ENCODE results near the gene TANK.

Gene TANK

DNA sequence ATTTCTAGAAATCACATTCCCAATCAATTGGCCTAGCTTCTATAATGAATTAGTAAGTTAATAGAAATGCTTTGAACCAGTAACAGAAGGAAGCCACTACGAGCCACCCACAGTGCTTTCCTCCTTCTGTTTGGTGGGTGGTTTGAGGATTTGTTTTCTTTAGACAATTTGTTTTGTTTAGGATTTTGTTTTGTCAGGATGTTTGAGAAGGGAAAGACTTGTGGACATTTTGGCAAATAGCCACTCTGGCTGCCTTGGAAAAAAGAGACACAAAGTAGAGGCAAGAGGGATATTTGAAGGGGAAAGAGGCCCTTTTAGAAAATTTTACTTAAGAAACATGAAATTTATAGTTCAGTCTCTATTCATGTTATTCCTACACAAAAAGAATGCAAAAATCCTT, 47.7 kb downstream of the TANK start:
- Histone ChIP-seq H3K79me2 (ENCODE audit: insufficient read depth, low read length) (no peaks in the 10 kb centered on the region), H2AFZ (ENCODE audit: low read depth, low read length) (no peak overlapping the region), H3K4me1 (ENCODE audit: insufficient read depth, low read length) (no peaks in the 10 kb centered on the region), H4K20me1 (ENCODE audit: insufficient read depth, low read length) (no peaks in the 10 kb centered on the region), H3K27ac (ENCODE audit: low read length) (no peak overlapping the region), H3K4me3 (ENCODE audit: low read depth in 1 of 2, low read length in 2 of 2) (no peak overlapping the region), H3K4me2 (ENCODE audit: insufficient read depth, low read length) (no peak overlapping the region), H3K27me3 (ENCODE audit: insufficient read depth, low read length, poor library complexity) (no peaks in the 10 kb centered on the region), H3K9ac (ENCODE audit: low read depth, low read length) (no peak overlapping the region), H3K9me3 (ENCODE audit: insufficient read depth, low read length, severe bottlenecking) (no peaks in the 10 kb centered on the region), H3K36me3 (ENCODE audit: insufficient read depth, low read length) (peaks cover 55% of the 10 kb centered on the region)
- TF ChIP-seq, protein P1, sequence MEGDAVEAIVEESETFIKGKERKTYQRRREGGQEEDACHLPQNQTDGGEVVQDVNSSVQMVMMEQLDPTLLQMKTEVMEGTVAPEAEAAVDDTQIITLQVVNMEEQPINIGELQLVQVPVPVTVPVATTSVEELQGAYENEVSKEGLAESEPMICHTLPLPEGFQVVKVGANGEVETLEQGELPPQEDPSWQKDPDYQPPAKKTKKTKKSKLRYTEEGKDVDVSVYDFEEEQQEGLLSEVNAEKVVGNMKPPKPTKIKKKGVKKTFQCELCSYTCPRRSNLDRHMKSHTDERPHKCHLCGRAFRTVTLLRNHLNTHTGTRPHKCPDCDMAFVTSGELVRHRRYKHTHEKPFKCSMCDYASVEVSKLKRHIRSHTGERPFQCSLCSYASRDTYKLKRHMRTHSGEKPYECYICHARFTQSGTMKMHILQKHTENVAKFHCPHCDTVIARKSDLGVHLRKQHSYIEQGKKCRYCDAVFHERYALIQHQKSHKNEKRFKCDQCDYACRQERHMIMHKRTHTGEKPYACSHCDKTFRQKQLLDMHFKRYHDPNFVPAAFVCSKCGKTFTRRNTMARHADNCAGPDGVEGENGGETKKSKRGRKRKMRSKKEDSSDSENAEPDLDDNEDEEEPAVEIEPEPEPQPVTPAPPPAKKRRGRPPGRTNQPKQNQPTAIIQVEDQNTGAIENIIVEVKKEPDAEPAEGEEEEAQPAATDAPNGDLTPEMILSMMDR (IDR thresholded peaks at IDR 0.05; ENCODE audit: borderline replicate concordance, extremely low read depth, low read length, poor library complexity, severe bottlenecking), result no peak
- no peak for TF ChIP-seq EZH2 (IDR thresholded peaks at IDR 0.05; ENCODE audit: borderline replicate concordance, low read depth, low read length, severe bottlenecking)
- no peak for DNase-seq
- no peak for ATAC-seq (ENCODE audit: insufficient read depth, low read depth)

DNA sequence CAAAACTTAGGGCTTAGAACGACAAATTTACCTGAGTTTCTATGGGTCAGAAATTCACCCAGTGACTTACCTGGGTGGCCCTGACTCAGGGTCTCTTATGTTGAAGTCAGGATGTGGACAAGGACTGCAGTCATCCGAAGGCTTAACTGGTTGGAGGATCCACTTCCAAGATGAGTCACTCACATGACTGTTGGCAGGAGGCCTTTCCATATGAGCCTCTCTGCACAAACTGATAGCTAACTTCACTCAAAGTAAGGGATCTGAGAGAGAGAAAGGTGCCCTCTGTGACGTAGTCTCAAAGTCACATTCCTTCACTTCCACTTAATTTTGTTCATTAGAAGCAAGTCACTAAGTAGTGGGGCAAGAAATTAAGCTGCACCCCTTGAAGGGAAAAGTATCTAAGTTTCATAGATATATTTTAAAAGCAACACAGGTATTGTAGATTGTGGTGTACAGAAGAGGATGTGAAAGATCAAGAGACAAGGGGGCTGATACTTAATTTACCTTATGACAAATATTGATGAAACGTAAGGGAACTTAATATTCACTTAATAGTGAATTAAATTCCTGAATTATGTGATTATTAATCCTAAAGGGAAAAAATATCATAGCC, 48.4 kb downstream of the TANK start:
- no peak overlapping the region for H3K4me3 ChIP-seq (ENCODE audit: low read depth in 1 of 2, low read length in 2 of 2)
- peaks cover 52% of the 10 kb centered on the region for H3K36me3 ChIP-seq (ENCODE audit: insufficient read depth, low read length)
- H3K9ac ChIP-seq (ENCODE audit: low read depth, low read length), result no peak overlapping the region
- no peak for TF ChIP-seq EZH2 (IDR thresholded peaks at IDR 0.05; ENCODE audit: borderline replicate concordance, low read depth, low read length, severe bottlenecking)
- TF ChIP-seq, protein P1 (IDR thresholded peaks at IDR 0.05; ENCODE audit: borderline replicate concordance, extremely low read depth, low read length, poor library complexity, severe bottlenecking), result no peak
- ATAC-seq (ENCODE audit: insufficient read depth, low read depth) (no peak), DNase-seq (no peak)
- no peak overlapping the region for H3K4me2 ChIP-seq (ENCODE audit: insufficient read depth, low read length)
- no peaks in the 10 kb centered on the region for H3K9me3 ChIP-seq (ENCODE audit: insufficient read depth, low read length, severe bottlenecking)
- H2AFZ ChIP-seq (ENCODE audit: low read depth, low read length), result no peak overlapping the region
- H3K4me1 ChIP-seq (ENCODE audit: insufficient read depth, low read length), result no peaks in the 10 kb centered on the region
- no peaks in the 10 kb centered on the region for H3K79me2 ChIP-seq (ENCODE audit: insufficient read depth, low read length)
- no peak overlapping the region for H3K27ac ChIP-seq (ENCODE audit: low read length)
- H3K27me3 ChIP-seq (ENCODE audit: insufficient read depth, low read length, poor library complexity), result no peaks in the 10 kb centered on the region
- H4K20me1 ChIP-seq (ENCODE audit: insufficient read depth, low read length), result no peaks in the 10 kb centered on the region

DNA sequence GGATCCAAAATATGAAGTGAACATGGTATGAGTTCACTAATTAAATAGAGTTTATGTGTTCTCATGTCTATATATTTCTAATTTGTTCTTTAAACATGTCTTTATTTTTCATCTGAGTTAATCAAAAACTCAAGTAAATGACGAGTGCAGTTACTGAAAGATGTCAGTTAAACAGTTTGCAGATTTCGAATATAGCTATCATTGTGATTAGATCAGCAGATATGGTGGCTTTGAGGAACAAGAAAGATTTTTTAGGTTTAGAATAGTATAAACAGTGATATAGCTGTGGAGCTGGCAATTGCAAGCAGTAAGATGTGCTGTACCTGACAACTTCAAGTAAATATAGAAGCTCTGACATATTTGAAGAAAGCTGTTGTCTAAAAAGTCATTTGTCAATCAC, 49.7 kb downstream of the TANK start:
- Histone ChIP-seq H4K20me1 (ENCODE audit: insufficient read depth, low read length) (no peaks in the 10 kb centered on the region), H3K4me1 (ENCODE audit: insufficient read depth, low read length) (no peaks in the 10 kb centered on the region), H3K4me2 (ENCODE audit: insufficient read depth, low read length) (no peak overlapping the region), H3K36me3 (ENCODE audit: insufficient read depth, low read length) (peaks cover 50% of the 10 kb centered on the region), H3K27ac (ENCODE audit: low read length) (no peak overlapping the region), H3K9ac (ENCODE audit: low read depth, low read length) (no peak overlapping the region), H3K79me2 (ENCODE audit: insufficient read depth, low read length) (no peaks in the 10 kb centered on the region), H2AFZ (ENCODE audit: low read depth, low read length) (no peak overlapping the region), H3K4me3 (ENCODE audit: low read depth in 1 of 2, low read length in 2 of 2) (no peak overlapping the region), H3K27me3 (ENCODE audit: insufficient read depth, low read length, poor library complexity) (no peaks in the 10 kb centered on the region), H3K9me3 (ENCODE audit: insufficient read depth, low read length, severe bottlenecking) (no peaks in the 10 kb centered on the region)
- TF ChIP-seq, protein P1 (IDR thresholded peaks at IDR 0.05; ENCODE audit: borderline replicate concordance, extremely low read depth, low read length, poor library complexity, severe bottlenecking), result no peak
- no peak for TF ChIP-seq EZH2 (IDR thresholded peaks at IDR 0.05; ENCODE audit: borderline replicate concordance, low read depth, low read length, severe bottlenecking)
- DNase-seq (no peak), ATAC-seq (ENCODE audit: insufficient read depth, low read depth) (no peak)
